HCT116 (cell line): ENCODE results near the gene LRRN2. TPM values are rescaled to one million over a fixed set of nuclear protein-coding genes. Genes with fewer than 3 reads are reported as not detected.

Experiments used
- ATAC-seq: fragments of 200-7000 bp; cut with Tn5 transposase; 2 replicates; pipeline ENCODE4 v1.9.1; 2020; ENCODE audit warnings: mild to moderate bottlenecking, moderate library complexity
- BruUV-seq: library from RNA; stranded (reverse); fragments of 400-500 nt; replicated peaks from 2 replicates; lab custom pipeline; 2021; lab: Mats Ljungman, UMichigan
- CTCF ChIA-PET: fragments of 300-600 bp; sonication (Branson Sonifier 250); formaldehyde crosslinking; loops from one replicate; lab custom pipeline; 2021; ENCODE audit warnings: antibody characterized with exemption; lab: Charles Lee
- POLR2A ChIA-PET: fragments of 300-600, 350-600 bp; sonication (Branson Sonifier 250); formaldehyde crosslinking; loops from one replicate; lab custom pipeline; 2021; ENCODE audit warnings: antibody characterized with exemption; lab: Charles Lee
- RAD21 ChIA-PET, 2 experiments: fragments of 300-600 bp; sonication (Branson Sonifier 250); formaldehyde crosslinking; loops; one replicate each; lab custom pipeline; 2023; ENCODE audit warnings: low total read pairs in 2 of 2; ENCODE audit not compliant: uncharacterized antibody in 2 of 2, unreplicated experiment in 2 of 2, low non-redundant PET in 1 of 2; lab: Charles Lee
- DNase-seq: peaks from one replicate; pipeline ENCODE4 v3.0.0-alpha.2; 2010; ENCODE audit warnings: low read depth, low spot score
- H2AFZ ChIP-seq: fragments of 200-600 bp; shearing (Covaris generic), sonication (generic); 2 replicates; pipeline ENCODE4 v1.6.1; 2017; ENCODE audit warnings: low read depth, mixed run types, mixed read lengths, antibody characterized with exemption, low read length; ENCODE audit not compliant: poor library complexity, severe bottlenecking
- H3K27ac ChIP-seq: 2 replicates; pipeline ENCODE4 v1.5.1; 2012; ENCODE audit warnings: low read depth, low read length
- H3K27me3 ChIP-seq: fragments of 200-600 bp; sonication (generic); 2 replicates; pipeline ENCODE4 v1.6.1; 2016; ENCODE audit warnings: mixed run types, low read length, mixed read lengths; ENCODE audit not compliant: insufficient read depth
- H3K36me3 ChIP-seq, 2 experiments: fragments of 200-500 bp in 1 of 2; fragments of 200-600 bp in 1 of 2; sonication (Bioruptor generic) in 1 of 2; sonication (generic) in 1 of 2; 2 replicates each; pipeline versions ENCODE4 v1.5.1 to v1.6.1; 2014 to 2016; ENCODE audit warnings: low read length in 2 of 2, inconsistent platforms in 1 of 2, mixed read lengths in 1 of 2, mixed run types in 1 of 2; ENCODE audit not compliant: insufficient read depth in 2 of 2, control insufficient read depth in 1 of 2
- H3K4me1 ChIP-seq, 2 experiments: fragments of 200-600 bp in 1 of 2; sonication (generic) in 1 of 2; 2 replicates each; pipeline versions ENCODE4 v1.5.1 to v1.6.1; 2012 to 2017; ENCODE audit warnings: low read length in 2 of 2, inconsistent platforms in 1 of 2, mild to moderate bottlenecking in 1 of 2, mixed read lengths in 1 of 2, mixed run types in 1 of 2, moderate library complexity in 1 of 2; ENCODE audit not compliant: insufficient read depth in 2 of 2, control insufficient read depth in 1 of 2
- H3K4me2 ChIP-seq: fragments of 200-600 bp; sonication (generic); 2 replicates; pipeline ENCODE4 v1.6.1; 2017; ENCODE audit warnings: mixed run types, low read length, mixed read lengths
- H3K4me3 ChIP-seq, 2 experiments: fragments of 200-600 bp in 1 of 2; sonication (generic) in 1 of 2; replicated peaks in 1 of 2; 2 replicates each; pipeline ENCODE4 v1.5.1; 2011 to 2016; ENCODE audit warnings: low read length in 2 of 2, control low read depth in 1 of 2, low read depth in 1 of 2, mild to moderate bottlenecking in 1 of 2, mixed read lengths in 1 of 2, mixed run types in 1 of 2
- H3K79me2 ChIP-seq: fragments of 200-600 bp; sonication (generic); 2 replicates; pipeline ENCODE4 v1.6.1; 2017; ENCODE audit warnings: mild to moderate bottlenecking, mixed run types, low read length, moderate library complexity, mixed read lengths; ENCODE audit not compliant: insufficient read depth
- H3K9ac ChIP-seq: fragments of 200-600 bp; sonication (generic); 2 replicates; pipeline ENCODE4 v1.6.1; 2016; ENCODE audit warnings: low read length, mixed read lengths
- H3K9me2 ChIP-seq: fragments of 200-600 bp; sonication (generic), shearing (Covaris generic); 2 replicates; pipeline ENCODE4 v1.6.1; 2017; ENCODE audit warnings: mixed run types, mild to moderate bottlenecking, moderate library complexity; ENCODE audit not compliant: insufficient read depth
- H3K9me3 ChIP-seq, 2 experiments: fragments of 200-500 bp in 1 of 2; fragments of 200-600 bp in 1 of 2; sonication (Bioruptor generic) in 1 of 2; sonication (generic) in 1 of 2; 2 replicates each; pipeline ENCODE4 v1.6.1; 2014 to 2017; ENCODE audit warnings: low read length in 2 of 2, mixed read lengths in 2 of 2, inconsistent platforms in 1 of 2, low read depth in 1 of 2, mild to moderate bottlenecking in 1 of 2, mixed run types in 1 of 2, moderate library complexity in 1 of 2; ENCODE audit not compliant: control insufficient read depth in 1 of 2, insufficient read depth in 1 of 2
- H4K20me1 ChIP-seq: fragments of 200-600 bp; sonication (generic), shearing (Covaris generic); 2 replicates; pipeline ENCODE4 v1.6.1; 2017; ENCODE audit warnings: mixed run types, mild to moderate bottlenecking, moderate library complexity; ENCODE audit not compliant: insufficient read depth
- ATF3 ChIP-seq: IDR thresholded peaks from 2 replicates; pipeline ENCODE4 v1.6.1; 2012
- ELF1 ChIP-seq: IDR thresholded peaks from 2 replicates; pipeline ENCODE4 v1.6.1; 2012; ENCODE audit warnings: low read depth, borderline replicate concordance
- EZH2 ChIP-seq: fragments of 200-600 bp; sonication (generic); IDR thresholded peaks from 2 replicates; pipeline ENCODE4 v1.6.1; 2017; ENCODE audit warnings: antibody characterized with exemption, mixed run types
- EZH2phosphoT487 ChIP-seq: fragments of 200-600 bp; IDR thresholded peaks from 2 replicates; pipeline ENCODE4 v1.6.1; 2018; ENCODE audit warnings: antibody characterized with exemption, borderline replicate concordance
- MAX ChIP-seq: IDR thresholded peaks from 2 replicates; pipeline ENCODE4 v1.6.1; 2012
- TCF7L2 ChIP-seq: IDR thresholded peaks from 2 replicates; pipeline ENCODE4 v1.7.0; 2011; ENCODE audit warnings: borderline replicate concordance, inconsistent platforms; ENCODE audit not compliant: insufficient read depth, insufficient read length; ENCODE audit errors: extremely low read depth
- ZBTB33 ChIP-seq: IDR thresholded peaks from 2 replicates; pipeline ENCODE4 v1.6.1; 2011; ENCODE audit warnings: mild to moderate bottlenecking, low read length, moderate library complexity; ENCODE audit not compliant: insufficient replicate concordance; ENCODE audit errors: extremely low read depth
- ZFX ChIP-seq: fragments of 450-650 bp; IDR thresholded peaks from 2 replicates; pipeline ENCODE4 v1.6.1; 2017
- intact Hi-C: fragments of 100-400 bp; cut with micrococcal nuclease; formaldehyde crosslinking; loops from 2 replicates; pipeline ENCODE4 v1.10.0; 2022
- total RNA-seq: library from RNA; stranded (reverse); gene quantifications from one replicate; pipeline ENCODE4 v1.2.1, GENCODE V29; 2021; ENCODE audit not compliant: unreplicated experiment

Gene LRRN2
- total RNA-seq, 1 experiment from 2014 or later = 3.2 TPM

GRCh38 chr1:204568576-204569315 lies 116.8 kb downstream of the LRRN2 start:
- no peaks in the 10 kb centered on the region for H3K79me2 ChIP-seq
- no peaks in the 10 kb centered on the region for H3K9me3 ChIP-seq
- ChIA-PET RAD21 (no interaction called here), POLR2A (no interaction called here), CTCF (interaction anchor here (5.8 kb wide), 1 partner anchor 240 kb away, joined by 192 read pairs; no protein-coding TSS in a partner anchor)
- H2AFZ ChIP-seq = no peak overlapping the region
- H3K4me2 ChIP-seq = no peak overlapping the region
- no peaks in the 10 kb centered on the region for H3K27me3 ChIP-seq
- no peak for ATAC-seq
- BruUV-seq = no TSS peak
- no peak overlapping the region for H3K9ac ChIP-seq
- H3K9me2 ChIP-seq = no peaks in the 10 kb centered on the region
- TF ChIP-seq ZBTB33 (no peak), ATF3 (no peak), EZH2phosphoT487 (no peak), ELF1 (no peak), MAX (no peak), TCF7L2 (no peak), EZH2 (no peak), ZFX (no peak)
- H3K4me1 ChIP-seq = peaks cover 21 to 54% of the 10 kb centered on the region in 2 experiments
- intact Hi-C loops = loop anchor here (10.0 kb wide), 1 partner anchor 376 kb away; no protein-coding TSS in a partner anchor
- no peaks in the 10 kb centered on the region for H3K36me3 ChIP-seq
- H3K27ac ChIP-seq = no peak overlapping the region
- no peak overlapping the region for H3K4me3 ChIP-seq
- DNase-seq = no peak
- H4K20me1 ChIP-seq = no peaks in the 10 kb centered on the region

Other genes starting within 250 kb of the LRRN2 start
- 17.4 TPM for gene PIK3C2B, start 190.9 kb downstream of the LRRN2 start, total RNA-seq
- gene MDM4, start 169.3 kb downstream of the LRRN2 start, total RNA-seq = 79.5 TPM
- 0.57 TPM for gene NFASC, start 185.1 kb upstream of the LRRN2 start, total RNA-seq